ENCODE results near the gene EEIG2.

GRCh38 chr1:108523829-108524228 is 36.1 kb upstream of the EEIG2 start:
- TF ChIP-seq CTCF (IDR thresholded peaks at IDR 0.05): no peak
- no peak for TF ChIP-seq RAD21 (conservative IDR thresholded peaks at IDR 0.05 in 1 of 2, IDR thresholded peaks at IDR 0.05 in 1 of 2)
- no peak for TF ChIP-seq HDAC2 (IDR thresholded peaks at IDR 0.05)
- TF ChIP-seq, protein P1, sequence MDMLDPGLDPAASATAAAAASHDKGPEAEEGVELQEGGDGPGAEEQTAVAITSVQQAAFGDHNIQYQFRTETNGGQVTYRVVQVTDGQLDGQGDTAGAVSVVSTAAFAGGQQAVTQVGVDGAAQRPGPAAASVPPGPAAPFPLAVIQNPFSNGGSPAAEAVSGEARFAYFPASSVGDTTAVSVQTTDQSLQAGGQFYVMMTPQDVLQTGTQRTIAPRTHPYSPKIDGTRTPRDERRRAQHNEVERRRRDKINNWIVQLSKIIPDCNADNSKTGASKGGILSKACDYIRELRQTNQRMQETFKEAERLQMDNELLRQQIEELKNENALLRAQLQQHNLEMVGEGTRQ (IDR thresholded peaks at IDR 0.05): no peak
- no peak for TF ChIP-seq BHLHE40 (IDR thresholded peaks at IDR 0.05; ENCODE audit: low read depth, low read length)
- no peak for TF ChIP-seq CHD2 (IDR thresholded peaks at IDR 0.05; ENCODE audit: low read length, partially characterized antibody)
- no peak for TF ChIP-seq ZFP36 (IDR thresholded peaks at IDR 0.05; ENCODE audit: borderline replicate concordance, partially characterized antibody)
- TF ChIP-seq CEBPB (IDR thresholded peaks at IDR 0.05): no peak
